ENCODE results near the gene ETFB.

GRCh38 chr19:51372649-51373504, 6.7 kb upstream of the ETFB start, which contains the start of gene NKG7:
- no peak for TF ChIP-seq EZH2 (IDR thresholded peaks at IDR 0.05; ENCODE audit: insufficient read depth, poor library complexity, severe bottlenecking)
- no peak for TF ChIP-seq EZH2phosphoT487 (IDR thresholded peaks at IDR 0.05; ENCODE audit: insufficient read depth, low read depth)

All from GM23248 (cell line).